HL-60 (cell line): ENCODE measurements around the gene KLF2.
A peak's percentile ranks its signal among the peaks of the same experiment; 100 is the strongest.

Source experiments
- DNase-seq, 2 experiments: peaks; one replicate each; pipeline ENCODE4 v3.0.0-alpha.2; 2010 to 2020; ENCODE audit warnings: low read depth in 1 of 2, low spot score in 1 of 2
- H3K27ac ChIP-seq: fragments of 250-450 bp; sonication (Bioruptor Pico); replicated peaks from 2 replicates; pipeline ENCODE4 v1.5.1; 2020; ENCODE audit warnings: mild to moderate bottlenecking, moderate library complexity
- H3K27me3 ChIP-seq: fragments of 250-450 bp; sonication (Bioruptor Pico); 2 replicates; pipeline ENCODE4 v1.5.1; 2021; ENCODE audit warnings: mild to moderate bottlenecking, moderate library complexity; ENCODE audit not compliant: insufficient read depth, poor library complexity, severe bottlenecking
- H3K4me3 ChIP-seq: replicated peaks from 2 replicates; pipeline ENCODE4 v1.5.1; 2011; ENCODE audit warnings: mild to moderate bottlenecking, control low read depth, low read length; ENCODE audit not compliant: insufficient read depth
- CTCF ChIP-seq: IDR thresholded peaks from one replicate; pipeline ENCODE4 v1.5.1; 2011; ENCODE audit warnings: low read length, control low read depth, inconsistent platforms; ENCODE audit not compliant: insufficient read depth
- GABPA ChIP-seq: IDR thresholded peaks from 2 replicates; pipeline ENCODE4 v1.6.1; 2012; ENCODE audit warnings: low read depth
- POLR2AphosphoS5 ChIP-seq: IDR thresholded peaks from 2 replicates; pipeline ENCODE4 v1.6.1; 2012; ENCODE audit warnings: low read depth
- REST ChIP-seq: IDR thresholded peaks from 2 replicates; pipeline ENCODE4 v1.6.1; 2012; ENCODE audit warnings: low read depth; ENCODE audit not compliant: insufficient replicate concordance
- SPI1 ChIP-seq: IDR thresholded peaks from 2 replicates; pipeline ENCODE4 v1.6.1; 2012; ENCODE audit warnings: low read depth, mild to moderate bottlenecking, borderline replicate concordance

Gene KLF2

GRCh38 chr19:16320987-16321386 is 3.6 kb upstream of the KLF2 start:
- Histone ChIP-seq H3K27ac (no peak overlapping the region), H3K4me3 (no peak overlapping the region), H3K27me3 (peaks cover 21% of the 10 kb centered on the region)
- TF ChIP-seq POLR2AphosphoS5: no peak
- TF ChIP-seq REST: no peak
- TF ChIP-seq SPI1: no peak
- no peak for TF ChIP-seq GABPA
- no peak for TF ChIP-seq CTCF
- no peak for DNase-seq

DNA sequence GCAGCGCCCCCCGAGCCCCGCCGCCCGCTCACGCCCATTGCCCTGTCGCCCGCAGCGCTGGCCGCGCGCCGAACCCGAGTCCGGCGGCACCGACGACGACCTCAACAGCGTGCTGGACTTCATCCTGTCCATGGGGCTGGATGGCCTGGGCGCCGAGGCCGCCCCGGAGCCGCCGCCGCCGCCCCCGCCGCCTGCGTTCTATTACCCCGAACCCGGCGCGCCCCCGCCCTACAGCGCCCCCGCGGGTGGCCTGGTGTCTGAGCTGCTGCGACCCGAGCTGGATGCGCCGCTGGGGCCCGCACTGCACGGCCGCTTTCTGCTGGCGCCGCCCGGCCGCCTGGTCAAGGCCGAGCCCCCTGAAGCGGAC is 518 bp downstream of the KLF2 start:
- Histone ChIP-seq H3K4me3 (peak overlapping the region; percentile 33), H3K27ac (no peak overlapping the region), H3K27me3 (peaks cover 17% of the 10 kb centered on the region)
- TF ChIP-seq REST: no peak
- peak; percentile 15; the same call in 1 of the 2 replicates for TF ChIP-seq POLR2AphosphoS5
- no peak for DNase-seq

DNA sequence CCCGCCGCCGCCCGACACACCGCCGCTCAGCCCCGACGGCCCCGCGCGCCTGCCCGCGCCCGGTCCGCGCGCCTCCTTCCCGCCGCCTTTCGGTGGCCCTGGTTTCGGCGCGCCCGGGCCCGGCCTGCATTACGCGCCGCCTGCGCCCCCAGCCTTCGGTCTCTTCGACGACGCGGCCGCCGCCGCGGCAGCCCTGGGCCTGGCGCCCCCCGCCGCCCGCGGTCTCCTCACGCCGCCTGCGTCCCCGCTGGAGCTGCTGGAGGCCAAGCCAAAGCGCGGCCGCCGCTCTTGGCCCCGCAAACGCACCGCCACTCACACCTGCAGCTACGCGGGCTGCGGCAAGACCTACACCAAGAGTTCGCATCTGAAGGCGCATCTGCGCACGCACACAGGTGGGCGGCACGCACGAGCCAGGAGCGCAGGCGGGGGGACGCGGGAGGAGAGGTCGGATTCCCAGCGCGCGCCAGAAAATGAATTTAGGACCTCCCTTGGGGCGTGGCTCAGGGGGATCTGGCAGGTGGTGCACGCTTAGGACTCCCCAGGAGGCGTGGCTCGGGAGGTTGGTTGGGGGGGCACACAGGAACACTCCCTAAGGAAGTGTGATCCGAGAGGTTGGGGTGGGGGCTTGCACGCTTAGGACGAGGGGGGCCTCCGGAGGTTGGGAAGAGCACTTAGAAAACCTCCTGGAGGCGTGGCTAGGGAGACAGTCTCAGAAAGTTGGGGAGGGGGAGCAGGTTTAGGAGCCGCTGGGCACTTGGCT is 1.2 kb downstream of the KLF2 start:
- no peak for DNase-seq
- TF ChIP-seq CTCF: no peak
- no peak for TF ChIP-seq REST
- no peak for TF ChIP-seq POLR2AphosphoS5
- no peak for TF ChIP-seq SPI1
- no peak for TF ChIP-seq GABPA
- Histone ChIP-seq H3K4me3 (peak overlapping the region; percentile 35), H3K27me3 (peaks cover 17% of the 10 kb centered on the region), H3K27ac (no peak overlapping the region)
